Measurements from ENCODE around the gene TGFB2.

DNA sequence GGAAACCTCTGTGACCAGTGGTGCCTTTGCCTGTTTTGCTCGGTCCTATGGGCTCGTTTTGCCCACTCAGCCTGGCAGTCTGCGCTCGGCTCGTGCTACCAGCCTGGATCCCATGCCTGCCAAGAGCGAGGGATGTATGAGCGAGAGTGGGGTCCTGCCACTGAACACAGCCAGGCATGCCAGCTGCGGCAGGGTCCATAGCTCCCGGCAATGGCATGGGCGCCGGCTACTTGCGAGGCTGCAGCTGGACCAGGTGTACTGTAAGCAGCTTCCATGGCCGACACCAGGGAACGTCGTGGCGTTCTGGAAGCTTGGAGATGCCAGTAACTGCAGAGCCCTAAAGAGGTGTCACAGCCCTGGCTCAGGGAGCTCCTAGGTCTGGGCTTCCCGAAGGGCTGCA is 22.4 kb upstream of the TGFB2 start:
- TF ChIP-seq, protein P1, sequence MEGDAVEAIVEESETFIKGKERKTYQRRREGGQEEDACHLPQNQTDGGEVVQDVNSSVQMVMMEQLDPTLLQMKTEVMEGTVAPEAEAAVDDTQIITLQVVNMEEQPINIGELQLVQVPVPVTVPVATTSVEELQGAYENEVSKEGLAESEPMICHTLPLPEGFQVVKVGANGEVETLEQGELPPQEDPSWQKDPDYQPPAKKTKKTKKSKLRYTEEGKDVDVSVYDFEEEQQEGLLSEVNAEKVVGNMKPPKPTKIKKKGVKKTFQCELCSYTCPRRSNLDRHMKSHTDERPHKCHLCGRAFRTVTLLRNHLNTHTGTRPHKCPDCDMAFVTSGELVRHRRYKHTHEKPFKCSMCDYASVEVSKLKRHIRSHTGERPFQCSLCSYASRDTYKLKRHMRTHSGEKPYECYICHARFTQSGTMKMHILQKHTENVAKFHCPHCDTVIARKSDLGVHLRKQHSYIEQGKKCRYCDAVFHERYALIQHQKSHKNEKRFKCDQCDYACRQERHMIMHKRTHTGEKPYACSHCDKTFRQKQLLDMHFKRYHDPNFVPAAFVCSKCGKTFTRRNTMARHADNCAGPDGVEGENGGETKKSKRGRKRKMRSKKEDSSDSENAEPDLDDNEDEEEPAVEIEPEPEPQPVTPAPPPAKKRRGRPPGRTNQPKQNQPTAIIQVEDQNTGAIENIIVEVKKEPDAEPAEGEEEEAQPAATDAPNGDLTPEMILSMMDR (IDR thresholded peaks at IDR 0.05; ENCODE audit: poor library complexity, severe bottlenecking): no peak
- TF ChIP-seq MXI1 (conservative IDR thresholded peaks at IDR 0.05; ENCODE audit: poor library complexity, severe bottlenecking): no peak
- no peak for TF ChIP-seq TAF1 (IDR thresholded peaks at IDR 0.05; ENCODE audit: low read depth)
- TF ChIP-seq POLR2AphosphoS5 (IDR thresholded peaks at IDR 0.05): no peak
- TF ChIP-seq EZH2 (IDR thresholded peaks at IDR 0.05; ENCODE audit: borderline replicate concordance, insufficient read depth, low read length, poor library complexity, severe bottlenecking): no peak
- TF ChIP-seq SMC3 (conservative IDR thresholded peaks at IDR 0.05; ENCODE audit: poor library complexity): no peak

Data from neural cell (in vitro differentiated cells).